GM12878 (cell line): ENCODE data around the gene IGIP. TPM values are rescaled to one million over a fixed set of nuclear protein-coding genes. Genes with fewer than 3 reads are reported as not detected.

Experiments used
- ATAC-seq: fragments of 200-7000 bp; cut with Tn5 transposase; 3 replicates; pipeline ENCODE4 v1.9.1; 2020; ENCODE audit warnings: mild to moderate bottlenecking, moderate library complexity
- BruUV-seq: library from RNA; stranded (reverse); fragments of 400-500 nt; replicated peaks from 2 replicates; lab custom pipeline; 2021; lab: Mats Ljungman, UMichigan
- CTCF ChIA-PET: fragments of 300-600 bp; sonication (Branson Sonifier 250); formaldehyde crosslinking; extraction: SDS; loops from one replicate; lab custom pipeline; 2021; ENCODE audit warnings: inconsistent platforms; lab: Yijun Ruan, JAX
- POLR2A ChIA-PET: fragments of 350-600 bp; formaldehyde crosslinking; extraction: SDS; loops from one replicate; lab custom pipeline; 2021; ENCODE audit warnings: inconsistent platforms; lab: Charles Lee
- RAD21 ChIA-PET: fragments of 300-600 bp; sonication (Branson Sonifier 250); formaldehyde crosslinking; loops from one replicate; lab custom pipeline; 2023; ENCODE audit warnings: antibody characterized with exemption; ENCODE audit not compliant: unreplicated experiment; lab: Charles Lee
- SMC1A ChIA-PET: fragments of 300-600 bp; sonication (Branson Sonifier 250); formaldehyde crosslinking; loops from one replicate; lab custom pipeline; 2023; ENCODE audit not compliant: unreplicated experiment, uncharacterized antibody; lab: Charles Lee
- DNase-seq: peaks from one replicate; pipeline ENCODE4 v3.0.0-alpha.2; 2011; ENCODE audit warnings: low read depth, low spot score
- FAIRE-seq: peaks from 3 replicates; lab custom pipeline; 2011; peaks lifted over from hg19 to GRCh38; lab: Jason Lieb, UNC
- H2AFZ ChIP-seq: 2 replicates; pipeline ENCODE4 v1.6.0; 2011; ENCODE audit warnings: low read depth, low read length, control low read depth; ENCODE audit not compliant: control insufficient read depth
- H3K27ac ChIP-seq: 2 replicates; pipeline ENCODE4 v1.5.1; 2011; ENCODE audit warnings: control low read depth; ENCODE audit not compliant: control insufficient read depth, insufficient read depth
- H3K27me3 ChIP-seq, 2 experiments: replicated peaks in 1 of 2; 2 replicates each; pipeline versions ENCODE4 v1.6.0 to v1.6.1; 2011; ENCODE audit warnings: low read length in 1 of 2; ENCODE audit not compliant: control insufficient read depth in 2 of 2, insufficient read depth in 2 of 2
- H3K36me3 ChIP-seq, 2 experiments: 2 replicates each; pipeline ENCODE4 v1.5.1; 2011; ENCODE audit warnings: low read length in 1 of 2; ENCODE audit not compliant: control insufficient read depth in 2 of 2, insufficient read depth in 2 of 2
- H3K4me1 ChIP-seq: 2 replicates; pipeline ENCODE4 v1.6.1; 2011; ENCODE audit warnings: mild to moderate bottlenecking, low read length, moderate library complexity, mixed read lengths; ENCODE audit not compliant: control insufficient read depth, insufficient read depth
- H3K4me2 ChIP-seq: 2 replicates; pipeline ENCODE4 v1.6.0; 2011; ENCODE audit warnings: control low read depth; ENCODE audit not compliant: control insufficient read depth, insufficient read depth
- H3K4me3 ChIP-seq: fragments of 200-600 bp; sonication (generic); 2 replicates; pipeline ENCODE4 v1.5.1; 2016
- H3K79me2 ChIP-seq: 2 replicates; pipeline ENCODE4 v1.6.0; 2011; ENCODE audit warnings: low read length; ENCODE audit not compliant: control insufficient read depth, insufficient read depth
- H3K9ac ChIP-seq: 2 replicates; pipeline ENCODE4 v1.8.0; 2011; ENCODE audit warnings: low read length, control low read depth, mixed read lengths; ENCODE audit not compliant: control insufficient read depth, insufficient read depth
- H3K9me3 ChIP-seq: replicated peaks from 3 replicates; pipeline ENCODE4 v1.5.1; 2011; ENCODE audit warnings: mild to moderate bottlenecking, low read length; ENCODE audit not compliant: control insufficient read depth, insufficient read depth
- H4K20me1 ChIP-seq: 2 replicates; pipeline ENCODE4 v1.6.0; 2011; ENCODE audit not compliant: control insufficient read depth, insufficient read depth
- BHLHE40 ChIP-seq, 2 experiments: fragments of 450-650 bp in 1 of 2; IDR thresholded peaks; 2 replicates each; pipeline ENCODE4 v1.6.1; 2011 to 2017; ENCODE audit warnings: low read depth in 2 of 2, borderline replicate concordance in 1 of 2, improper control_type of control experiment in 1 of 2, low read length in 1 of 2, mild to moderate bottlenecking in 1 of 2
- BRCA1 ChIP-seq: IDR thresholded peaks from 2 replicates; pipeline ENCODE4 v1.6.1; 2011; ENCODE audit warnings: low read depth, low read length, improper control_type of control experiment
- CTCF ChIP-seq, 3 experiments: IDR thresholded peaks in 2 of 3; conservative IDR thresholded peaks in 1 of 3; 2 replicates each; pipeline ENCODE4 v1.5.1; 2011; ENCODE audit warnings: low read depth in 3 of 3, low read length in 3 of 3, mild to moderate bottlenecking in 3 of 3, control low read depth in 2 of 3, moderate library complexity in 2 of 3, inconsistent platforms in 1 of 3, mixed read lengths in 1 of 3; ENCODE audit not compliant: control insufficient read depth in 2 of 3, insufficient read depth in 1 of 3; ENCODE audit errors: extremely low read depth in 1 of 3
- FOXM1 ChIP-seq: IDR thresholded peaks from 2 replicates; pipeline ENCODE4 v1.6.1; 2012; ENCODE audit warnings: low read depth, mild to moderate bottlenecking, inconsistent platforms, low read length, moderate library complexity
- IKZF1 ChIP-seq: fragments of 450-650 bp; conservative IDR thresholded peaks from 2 replicates; pipeline ENCODE4 v1.6.1; 2017; ENCODE audit warnings: antibody characterized with exemption, mild to moderate bottlenecking
- IRF5 ChIP-seq: fragments of 450-650 bp; IDR thresholded peaks from 2 replicates; pipeline ENCODE4 v1.6.1; 2017; ENCODE audit warnings: borderline replicate concordance
- NFXL1 ChIP-seq: fragments of 450-650 bp; IDR thresholded peaks from 2 replicates; pipeline ENCODE4 v1.6.1; 2017; ENCODE audit warnings: antibody characterized with exemption, mild to moderate bottlenecking, borderline replicate concordance
- NR2C1 ChIP-seq: fragments of 450-650 bp; IDR thresholded peaks from 2 replicates; pipeline ENCODE4 v1.6.1; 2017; ENCODE audit warnings: antibody characterized with exemption, mild to moderate bottlenecking, moderate library complexity
- PKNOX1 ChIP-seq: fragments of 450-650 bp; IDR thresholded peaks from 2 replicates; pipeline ENCODE4 v1.6.1; 2016; ENCODE audit warnings: mild to moderate bottlenecking
- POLR2AphosphoS2 ChIP-seq: IDR thresholded peaks from 2 replicates; pipeline ENCODE4 v1.6.1; 2011; ENCODE audit warnings: low read depth, mild to moderate bottlenecking, low read length, improper control_type of control experiment, moderate library complexity
- RAD21 ChIP-seq: IDR thresholded peaks from 2 replicates; pipeline ENCODE4 v1.6.1; 2011; ENCODE audit warnings: mild to moderate bottlenecking, low read depth, low read length, moderate library complexity; ENCODE audit not compliant: insufficient read depth
- RUNX3 ChIP-seq: IDR thresholded peaks from 2 replicates; pipeline ENCODE4 v1.6.1; 2012; ENCODE audit warnings: low read length, inconsistent platforms
- SREBF1 ChIP-seq: IDR thresholded peaks from 2 replicates; pipeline ENCODE4 v1.6.1; 2012; ENCODE audit warnings: mild to moderate bottlenecking, low read length
- TARDBP ChIP-seq: IDR thresholded peaks from 2 replicates; pipeline ENCODE4 v1.6.1; 2016; ENCODE audit warnings: borderline replicate concordance
- TCF3 ChIP-seq: IDR thresholded peaks from 2 replicates; pipeline ENCODE4 v1.6.1; 2012; ENCODE audit warnings: low read depth, mild to moderate bottlenecking, low read length, borderline replicate concordance; ENCODE audit not compliant: insufficient read depth
- WGBS: methylation state at CpG from one replicate; pipeline ENCODE4 v1.1.6; 2016; ENCODE audit warnings: low lambda C conversion rate; ENCODE audit not compliant: insufficient replicate concordance, insufficient coverage; ENCODE audit errors: missing lambda C conversion rate; 5-methylcytosine and 5-hydroxymethylcytosine counted together
- in situ Hi-C: fragments of 300-500 bp; cut with MboI; formaldehyde crosslinking; loops from 9 replicates; pipeline ENCODE4 v1.14.3; 2018; ENCODE audit warnings: mixed read lengths
- intact Hi-C: fragments of 100-400 bp; cut with micrococcal nuclease; formaldehyde crosslinking; loops from one replicate; pipeline ENCODE4 v1.14.2; 2022; ENCODE audit not compliant: unreplicated experiment
- polyA plus RNA-seq, 11 experiments: library from polyadenylated mRNA; depleted of rRNA in 4 of 11; unstranded in 6 of 11; stranded (reverse) in 5 of 11; fragments of >200 nt; fragmentation: Nextera tagmentation in 4 of 11; fragmentation: Illumina TruSeq in 1 of 11; extraction: Ambion mirVana in 4 of 11; extraction: Trizol in 1 of 11; gene quantifications; 1 replicate in 1 of 11; 2 replicates in 10 of 11; pipeline versions ENCODE4 v1.2.1 to v1.2.3, GENCODE V29; 2011 to 2016; ENCODE audit warnings: inconsistent platforms in 2 of 11, missing spikeins in 2 of 11, low read depth in 1 of 11
- total RNA-seq, 4 experiments: library from RNA; depleted of rRNA in 3 of 4; stranded (reverse); fragments of >200 nt in 3 of 4; fragmentation: Illumina TruSeq in 1 of 4; extraction: Trizol in 1 of 4; gene quantifications; 2 replicates each; pipeline versions ENCODE4 v1.2.1 to v1.2.3, GENCODE V29; 2013 to 2021
- TF ChIP-seq, protein P1 (sequence below): IDR thresholded peaks from 2 replicates; pipeline ENCODE4 v1.6.1; 2012; ENCODE audit warnings: mild to moderate bottlenecking, low read depth, low read length

The IGIP gene
- total and polyA plus RNA-seq, 10 of the 15 experiments (the other 5 are each of a cell fraction or from before 2014, with no cell fraction given): 0.58 to 3.3 (median 1.9) TPM

- DNase-seq: no peak
- no peak overlapping the region for H3K4me2 ChIP-seq
- H3K79me2 ChIP-seq: no peaks in the 10 kb centered on the region
- H3K4me1 ChIP-seq: peaks cover 18% of the 10 kb centered on the region
- no peaks in the 10 kb centered on the region for H3K36me3 ChIP-seq
- H3K9me3 ChIP-seq: no peaks in the 10 kb centered on the region
- no peak overlapping the region for H3K9ac ChIP-seq
- in situ Hi-C loops: no loop called here
- SMC1A ChIA-PET: interaction anchor here (0.8 to 2.3 kb wide), 24 partner anchors 9 to 211 kb away, joined by 3 to 13 read pairs (median 4); no protein-coding TSS in a partner anchor
- H3K27me3 ChIP-seq: no peaks in the 10 kb centered on the region
- intact Hi-C loops: no loop called here
- no peak overlapping the region for H2AFZ ChIP-seq
- peak; percentile 68 for FAIRE-seq
- no TSS peak for BruUV-seq
- no peak overlapping the region for H3K27ac ChIP-seq
- CTCF ChIA-PET: interaction anchor here (0.7 to 3.4 kb wide), 24 partner anchors 10 to 394 kb away, joined by 3 to 36 read pairs (median 6); partner anchors contain the start of gene HBEGF
- peak; percentile 68 for ATAC-seq
- H3K4me3 ChIP-seq: no peak overlapping the region
- no peaks in the 10 kb centered on the region for H4K20me1 ChIP-seq
- WGBS: 92% methylated on average over 1 of the region's 1 CpG
- RAD21 ChIA-PET: interaction anchor here (0.7 to 2.3 kb wide), 15 partner anchors 9 to 189 kb away, joined by 3 to 14 read pairs (median 3); no protein-coding TSS in a partner anchor
- POLR2A ChIA-PET: interaction anchor here (0.6 to 1.1 kb wide), 5 partner anchors 9 to 110 kb away, joined by 3 to 9 read pairs (median 5); no protein-coding TSS in a partner anchor
- TF ChIP-seq TCF3 (no peak), NFXL1 (no peak), SREBF1 (no peak), NR2C1 (no peak), BHLHE40 (IDR thresholded peaks at IDR 0.05; ENCODE audit: borderline replicate concordance in 1 of 2, low read depth in 2 of 2, low read length in 1 of 2) (no peak), IKZF1 (no peak), FOXM1 (no peak), BRCA1 (no peak), PKNOX1 (no peak), RUNX3 (peak; percentile 84), RAD21 (0 out of 2 replicates have a peak, but pooled peaks have one; percentile 10), TARDBP (no peak), IRF5 (no peak), CTCF (IDR thresholded peaks at IDR 0.05 in 2 of 3, conservative IDR thresholded peaks at IDR 0.05 in 1 of 3; ENCODE audit: control insufficient read depth in 2 of 3, extremely low read depth in 1 of 3, insufficient read depth in 1 of 3, low read depth in 3 of 3, low read length in 3 of 3) (peak in 1 of 3 experiments; percentile 47; a peak in 2 of 6 replicates), POLR2AphosphoS2 (no peak)
- TF ChIP-seq, protein P1, sequence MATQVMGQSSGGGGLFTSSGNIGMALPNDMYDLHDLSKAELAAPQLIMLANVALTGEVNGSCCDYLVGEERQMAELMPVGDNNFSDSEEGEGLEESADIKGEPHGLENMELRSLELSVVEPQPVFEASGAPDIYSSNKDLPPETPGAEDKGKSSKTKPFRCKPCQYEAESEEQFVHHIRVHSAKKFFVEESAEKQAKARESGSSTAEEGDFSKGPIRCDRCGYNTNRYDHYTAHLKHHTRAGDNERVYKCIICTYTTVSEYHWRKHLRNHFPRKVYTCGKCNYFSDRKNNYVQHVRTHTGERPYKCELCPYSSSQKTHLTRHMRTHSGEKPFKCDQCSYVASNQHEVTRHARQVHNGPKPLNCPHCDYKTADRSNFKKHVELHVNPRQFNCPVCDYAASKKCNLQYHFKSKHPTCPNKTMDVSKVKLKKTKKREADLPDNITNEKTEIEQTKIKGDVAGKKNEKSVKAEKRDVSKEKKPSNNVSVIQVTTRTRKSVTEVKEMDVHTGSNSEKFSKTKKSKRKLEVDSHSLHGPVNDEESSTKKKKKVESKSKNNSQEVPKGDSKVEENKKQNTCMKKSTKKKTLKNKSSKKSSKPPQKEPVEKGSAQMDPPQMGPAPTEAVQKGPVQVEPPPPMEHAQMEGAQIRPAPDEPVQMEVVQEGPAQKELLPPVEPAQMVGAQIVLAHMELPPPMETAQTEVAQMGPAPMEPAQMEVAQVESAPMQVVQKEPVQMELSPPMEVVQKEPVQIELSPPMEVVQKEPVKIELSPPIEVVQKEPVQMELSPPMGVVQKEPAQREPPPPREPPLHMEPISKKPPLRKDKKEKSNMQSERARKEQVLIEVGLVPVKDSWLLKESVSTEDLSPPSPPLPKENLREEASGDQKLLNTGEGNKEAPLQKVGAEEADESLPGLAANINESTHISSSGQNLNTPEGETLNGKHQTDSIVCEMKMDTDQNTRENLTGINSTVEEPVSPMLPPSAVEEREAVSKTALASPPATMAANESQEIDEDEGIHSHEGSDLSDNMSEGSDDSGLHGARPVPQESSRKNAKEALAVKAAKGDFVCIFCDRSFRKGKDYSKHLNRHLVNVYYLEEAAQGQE: no peak
Measured at GRCh38 chr5:140169410-140169809, 43.7 kb downstream of the IGIP start.
